Stimulated activated CD4-positive, alpha-beta T cell treated with anti-CD3 and anti-CD28 coated beads, Interleukin-4, amount 100 ng/mL, for 48 hours (primary cell): ENCODE data around the gene NR4A1.

Source experiments
- DNase-seq, 2 donors: peaks; one replicate each; pipeline ENCODE4 v3.0.0-alpha.2; 2020; ENCODE audit warnings: low read depth in 2 of 2

Gene NR4A1

DNA sequence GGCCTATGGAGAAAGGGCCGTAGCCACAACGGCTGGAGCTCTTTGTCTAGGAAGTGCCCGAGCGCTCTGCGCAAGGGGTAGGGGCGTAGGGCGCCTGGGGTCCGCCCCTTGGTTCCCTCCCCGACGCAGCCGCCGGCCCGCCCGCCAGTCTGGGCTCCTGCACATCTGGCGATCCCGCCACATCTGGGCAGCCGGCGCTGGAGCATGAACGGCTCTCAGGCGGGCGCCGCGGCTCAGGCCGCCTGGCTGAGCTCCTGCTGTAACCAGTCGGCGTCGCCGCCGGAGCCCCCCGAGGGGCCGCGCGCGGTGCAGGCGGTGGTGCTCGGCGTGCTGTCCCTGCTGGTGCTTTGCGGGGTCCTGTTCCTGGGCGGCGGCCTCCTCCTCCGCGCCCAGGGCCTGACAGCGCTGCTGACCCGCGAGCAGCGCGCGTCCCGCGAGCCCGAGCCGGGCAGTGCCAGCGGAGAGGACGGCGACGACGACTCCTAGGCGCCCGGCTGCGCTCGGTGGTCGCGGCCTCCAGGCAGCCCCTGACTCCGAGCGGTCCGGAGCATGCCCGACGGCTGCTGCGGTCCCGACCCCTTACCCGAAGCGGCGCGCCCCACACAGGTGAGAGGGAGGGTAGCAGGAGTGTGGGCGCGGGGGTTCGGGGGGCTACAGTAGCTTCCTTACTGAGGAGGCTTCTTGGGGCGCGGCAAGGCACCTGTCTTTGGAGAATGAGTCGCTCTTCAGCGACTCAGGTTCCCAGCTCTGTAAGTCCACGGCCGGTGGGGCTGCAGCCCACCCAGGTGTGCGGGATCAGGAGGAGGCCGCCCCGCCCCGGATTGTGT lies 28.5 kb downstream of the NR4A1 start, which contains the start of gene SMIM41:
Gene SMIM41, plus strand, starts transcription at position 129 of the 827 bp plus-strand sequence. Its CDS starts 76 bp downstream, at position 205.
- DNase-seq = no peak

GRCh38 chr12:52080403-52081251 lies 29.4 kb downstream of the NR4A1 start:
- no peak for DNase-seq

DNA sequence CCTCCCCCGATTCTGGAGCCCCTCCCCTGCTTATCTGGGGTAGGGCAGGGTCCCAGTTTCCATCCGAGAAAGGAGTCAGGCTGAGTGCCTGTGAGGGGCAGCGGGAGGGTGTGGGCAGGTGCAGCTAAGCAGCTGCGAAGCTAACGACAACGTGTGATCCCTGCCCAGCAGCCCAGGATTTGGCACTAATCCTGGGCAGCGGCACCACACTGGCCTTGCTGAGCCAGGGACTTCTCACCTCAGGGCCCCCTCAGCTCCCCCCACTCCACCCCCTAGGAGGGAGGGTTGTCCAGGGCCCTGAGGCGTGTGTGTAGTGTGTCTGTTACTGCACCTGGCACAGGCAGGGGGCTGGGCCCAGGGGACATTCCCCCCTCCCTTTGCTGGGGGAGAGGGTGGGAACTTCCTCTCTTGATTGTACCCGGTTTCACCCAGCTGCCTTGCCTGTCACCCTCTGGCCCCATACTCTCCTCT lies 30.1 kb downstream of the NR4A1 start:
- no peak for DNase-seq

DNA sequence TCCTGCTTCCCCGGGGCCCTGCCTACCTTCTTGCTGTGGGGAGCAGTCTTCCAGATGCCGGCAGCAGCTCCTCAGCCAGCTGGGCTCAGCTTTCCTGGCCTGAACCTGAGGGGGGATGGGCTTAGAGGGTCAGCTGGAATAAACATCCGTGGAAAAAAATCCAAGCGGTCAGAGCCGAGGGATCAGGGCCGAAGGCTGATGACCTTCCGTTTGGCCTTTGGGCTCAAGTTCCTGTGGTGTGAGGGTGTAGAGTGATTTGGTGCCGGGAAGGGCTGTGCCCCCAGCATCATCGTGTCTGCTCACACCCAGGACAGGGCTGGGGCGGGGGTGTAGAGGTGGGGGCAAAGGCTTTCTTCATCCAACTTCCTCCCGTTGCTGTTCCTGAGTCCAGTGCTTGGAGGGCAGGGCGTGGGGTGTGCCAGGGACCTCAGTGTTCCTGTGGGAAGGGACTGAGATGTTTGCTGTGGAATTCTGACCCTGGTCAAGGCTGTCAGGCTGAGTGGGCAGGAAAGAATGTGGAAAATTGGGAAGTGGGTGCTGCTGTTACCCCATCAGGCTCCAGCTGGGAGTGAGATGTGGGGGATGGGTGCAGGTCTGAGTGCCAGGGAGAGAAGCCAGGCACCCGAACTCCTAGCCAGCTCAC lies 30.9 kb downstream of the NR4A1 start:
- DNase-seq = no peak

DNA sequence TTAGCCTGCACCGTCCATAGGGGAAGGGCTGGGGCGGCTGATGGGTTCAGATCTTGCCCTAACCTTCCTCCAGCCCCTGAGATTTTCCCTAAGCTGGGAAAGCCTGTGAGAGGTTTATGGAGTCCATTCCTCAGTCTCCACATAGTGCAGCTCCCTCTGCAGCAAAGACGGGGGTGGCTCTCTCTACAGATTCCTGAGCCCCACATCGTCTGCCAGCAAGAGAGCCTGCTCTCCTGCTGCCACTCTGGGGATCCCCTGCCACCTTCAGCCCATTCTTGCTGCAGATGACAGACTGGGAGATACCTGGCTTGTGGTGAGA lies 31.4 kb downstream of the NR4A1 start:
- DNase-seq = no peak

DNA sequence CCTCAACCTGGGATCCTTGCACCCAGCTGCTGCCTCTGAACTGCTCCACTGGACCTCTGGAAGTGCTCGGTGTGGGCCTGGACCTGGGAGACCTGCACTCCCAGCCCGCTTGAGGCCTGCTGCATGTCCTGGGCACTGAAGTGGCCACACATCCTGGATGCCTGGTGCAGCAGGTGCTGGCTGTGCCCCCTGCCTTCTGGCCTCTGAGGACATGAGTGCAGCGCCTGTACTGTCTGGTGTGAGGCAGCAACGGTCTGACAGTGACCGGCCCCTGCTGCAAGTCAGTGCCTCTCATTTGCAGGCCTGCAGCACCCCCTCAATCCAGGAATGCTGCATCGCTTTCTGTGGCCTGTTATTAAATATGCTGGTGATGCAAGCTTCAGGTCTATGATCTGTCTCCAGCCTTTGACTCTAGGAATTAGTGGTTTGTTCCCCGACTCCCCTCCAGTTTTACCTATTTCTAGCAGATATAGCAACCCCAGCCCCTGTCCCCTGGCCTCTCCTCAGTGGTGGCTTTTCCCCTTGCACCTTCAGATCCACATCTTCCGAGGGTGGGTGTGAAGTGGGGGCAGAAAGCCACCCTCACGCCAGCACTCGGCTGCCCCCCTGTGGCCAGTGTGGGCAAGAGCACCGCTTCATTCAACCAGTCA lies 31.9 kb downstream of the NR4A1 start:
- DNase-seq = peak; percentile 53 to 65

GRCh38 chr12:52083638-52083996 lies 32.4 kb downstream of the NR4A1 start:
- no peak for DNase-seq

- no peak for DNase-seq
Measured at GRCh38 chr12:52084491-52085231, 33.4 kb downstream of the NR4A1 start.

DNA sequence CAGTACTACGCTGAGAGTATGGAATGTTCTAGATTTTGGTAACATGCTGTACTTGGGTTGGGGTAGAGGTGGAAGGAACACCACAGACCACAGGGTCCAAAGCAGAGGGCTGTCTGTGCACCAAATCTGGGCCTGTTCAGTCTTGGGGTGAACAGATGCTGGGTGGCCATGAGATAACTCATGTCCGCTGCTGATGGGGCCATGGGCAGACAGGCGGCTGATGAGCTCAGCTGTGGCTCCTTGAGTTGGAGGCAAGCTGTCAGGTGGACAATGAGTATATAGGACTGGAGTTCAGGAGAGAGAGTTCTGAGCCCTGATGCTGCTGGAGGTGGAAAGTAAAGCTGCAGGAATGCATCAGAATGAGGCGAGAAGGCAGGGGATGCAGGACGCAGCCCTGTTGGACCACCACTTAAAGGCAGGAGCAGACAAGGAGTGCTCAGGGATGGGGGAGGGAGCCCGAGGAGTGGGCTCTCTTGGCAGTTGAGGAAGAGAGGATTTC lies 34.5 kb downstream of the NR4A1 start:
- DNase-seq = no peak

DNA sequence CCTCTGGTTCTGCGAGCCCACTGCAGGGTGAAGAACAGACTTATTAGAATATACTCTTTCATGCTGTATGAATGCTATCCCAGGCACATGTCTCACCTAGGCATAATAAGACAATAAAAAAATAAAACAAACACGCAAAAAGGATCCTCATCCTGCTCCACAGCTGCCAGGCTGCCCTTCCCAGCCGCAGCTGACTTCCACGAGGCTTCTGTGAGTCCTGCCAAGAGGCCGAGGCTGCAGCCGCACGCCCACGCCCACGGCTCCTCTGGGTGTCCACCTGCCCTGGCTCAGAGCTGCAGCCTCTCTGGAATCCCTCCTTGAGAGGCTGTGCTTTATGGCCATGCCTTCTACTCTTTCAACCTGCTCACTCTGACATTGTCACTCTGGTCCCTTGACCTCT lies 35.1 kb downstream of the NR4A1 start:
- DNase-seq = no peak

- DNase-seq = no peak
Measured at GRCh38 chr12:52086944-52087835, 35.9 kb downstream of the NR4A1 start.

DNA sequence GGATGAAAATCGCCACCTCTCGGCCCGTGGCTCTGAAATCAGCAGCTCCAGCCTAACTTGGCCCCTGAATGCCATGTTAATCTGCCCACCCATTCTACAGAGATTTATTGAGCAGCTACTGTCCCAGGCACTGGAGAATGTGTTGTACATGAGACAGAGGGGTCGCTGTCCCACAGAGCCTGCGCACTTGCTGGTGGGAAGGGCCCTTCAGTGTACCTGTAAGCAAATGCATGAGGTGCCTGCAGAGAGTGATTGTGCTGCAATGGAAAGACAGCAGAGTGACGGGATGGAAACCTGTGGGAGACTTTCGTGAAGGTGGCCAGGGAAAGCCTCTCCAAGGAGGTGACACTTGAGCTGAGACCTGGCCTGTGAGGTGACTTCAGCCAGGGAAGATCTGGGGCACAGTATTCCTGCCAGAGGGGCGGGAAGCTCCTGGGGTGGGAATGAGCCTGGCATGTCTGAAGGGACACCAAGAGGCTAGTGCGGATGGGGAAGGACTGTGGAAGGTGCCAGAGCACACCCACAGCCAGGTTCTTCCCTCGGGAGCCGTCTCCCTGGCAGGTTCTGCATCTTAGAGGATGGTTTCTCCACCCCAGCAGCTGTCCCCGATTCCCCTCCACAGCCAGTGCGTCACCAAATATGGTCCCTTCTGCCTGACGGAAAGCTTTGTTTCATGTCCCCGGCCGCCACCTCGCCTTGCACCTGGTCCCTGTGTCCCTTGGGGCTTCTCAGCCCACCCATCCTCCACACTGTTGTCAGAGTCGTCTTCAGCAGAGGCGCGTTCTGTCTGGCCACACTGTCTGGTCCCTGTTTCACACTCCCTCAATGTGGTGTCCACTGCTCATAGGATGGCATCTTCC lies 36.9 kb downstream of the NR4A1 start:
- no peak for DNase-seq

DNA sequence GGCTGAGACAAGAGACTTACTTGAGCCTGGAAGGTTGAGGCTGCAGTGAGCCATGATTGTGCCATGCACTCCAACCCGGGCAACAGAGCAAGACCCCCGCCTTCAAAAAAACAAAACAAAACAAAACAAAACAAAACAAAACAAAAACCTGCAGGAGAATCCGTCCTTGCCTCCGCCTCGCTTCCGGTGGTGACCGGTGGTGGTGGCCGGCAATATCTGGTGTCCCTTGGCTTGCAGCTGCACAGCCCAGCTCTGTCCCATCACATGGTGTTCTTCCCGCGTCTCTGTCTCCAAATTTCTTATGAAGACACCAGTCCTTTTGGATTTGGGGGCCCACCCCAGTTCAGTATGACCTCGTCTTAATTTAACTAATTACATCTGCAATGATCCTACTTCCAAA lies 38.2 kb downstream of the NR4A1 start:
- DNase-seq = no peak

DNA sequence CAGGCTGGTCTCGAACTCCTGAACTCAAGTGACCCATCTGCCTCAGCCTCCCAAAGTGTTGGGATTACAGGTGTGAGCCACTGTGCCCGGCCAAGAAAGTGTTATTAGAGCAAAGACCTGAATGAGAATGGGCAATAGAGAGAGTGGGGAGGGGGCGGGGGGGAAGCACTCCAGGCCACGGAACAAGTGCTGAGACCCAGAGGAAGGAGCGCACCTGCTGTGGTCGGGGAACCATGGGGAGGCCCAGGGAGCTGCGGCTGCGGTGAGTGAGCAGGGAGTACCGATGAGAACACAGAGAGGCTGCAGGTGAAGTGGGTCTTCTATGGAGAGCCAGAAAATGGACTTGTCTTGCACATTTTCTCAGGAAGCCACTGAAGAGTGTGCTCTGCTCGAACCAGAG lies 39.0 kb downstream of the NR4A1 start:
- DNase-seq = no peak

DNA sequence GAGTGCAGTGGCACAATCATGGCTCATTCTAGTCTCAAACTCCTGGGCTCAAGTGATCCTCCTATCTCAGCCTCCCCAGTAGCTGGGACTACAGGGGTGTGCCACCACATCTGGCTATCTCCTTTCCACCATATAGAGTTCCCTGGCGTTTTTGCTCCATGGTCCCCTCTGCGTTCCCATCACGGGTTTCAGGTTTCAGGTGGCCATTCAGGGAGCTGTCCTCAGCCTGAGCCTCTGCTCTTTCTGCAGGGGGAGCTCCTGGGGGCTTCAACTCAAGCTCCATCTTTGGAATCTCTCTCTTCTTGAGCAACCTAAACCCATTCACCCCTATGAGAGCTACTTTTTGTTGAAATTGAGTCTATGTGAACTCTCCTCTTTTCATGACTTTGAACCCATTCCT lies 39.8 kb downstream of the NR4A1 start:
- no peak for DNase-seq

GRCh38 chr12:52091869-52092268 lies 40.6 kb downstream of the NR4A1 start:
- DNase-seq = no peak

DNA sequence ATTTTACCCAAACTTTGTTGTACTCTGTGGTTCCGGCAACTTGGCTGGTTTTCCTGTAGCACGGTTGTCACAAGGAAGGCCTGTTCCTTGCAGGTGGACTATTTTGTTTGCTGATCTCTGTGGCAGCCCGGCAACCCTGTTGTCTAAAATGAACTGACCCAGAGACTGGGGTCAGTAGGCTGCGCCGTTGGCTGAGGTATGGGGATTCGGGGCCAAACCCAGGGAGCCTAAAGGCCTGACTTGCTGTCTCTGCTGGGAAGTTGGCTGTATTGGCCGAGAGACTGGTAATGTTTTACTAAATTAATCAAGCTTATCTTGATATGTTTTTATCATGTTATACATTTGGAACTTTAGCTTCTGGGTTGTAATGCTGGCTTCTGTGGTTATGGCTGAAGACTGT lies 42.1 kb downstream of the NR4A1 start:
- no peak for DNase-seq

DNA sequence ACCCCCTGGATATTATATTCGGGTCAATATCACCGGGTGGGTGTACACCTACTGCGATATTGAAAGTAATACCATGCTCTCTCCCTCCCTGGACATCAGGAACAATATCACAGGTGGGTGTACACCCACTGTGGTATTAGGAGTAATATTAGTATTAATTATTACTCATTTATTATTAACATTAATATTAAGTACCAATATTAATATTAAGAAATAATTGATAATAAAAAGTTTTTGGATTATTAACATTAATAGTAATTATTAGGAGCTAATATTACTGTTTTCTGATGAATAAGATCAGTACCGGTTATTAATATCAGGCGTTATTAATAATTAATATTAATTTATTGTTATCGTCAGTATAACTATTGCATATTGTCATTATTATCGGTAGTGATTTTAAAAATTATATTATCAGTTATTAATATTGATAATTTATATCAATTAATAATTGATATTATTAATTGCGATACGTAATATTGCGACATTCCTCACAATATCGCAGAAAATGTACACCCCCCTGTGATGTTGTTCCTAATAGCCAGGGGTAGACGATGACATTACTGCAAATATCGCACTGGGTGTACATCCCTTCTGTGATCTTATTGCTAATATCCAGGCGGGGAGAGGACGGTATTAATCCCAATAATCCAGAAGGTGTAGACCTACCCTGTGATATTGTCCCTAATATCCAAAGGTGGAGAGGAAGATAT lies 45.2 kb downstream of the NR4A1 start:
- no peak for DNase-seq
